Cardiac fibroblast (primary cell): ENCODE results near the gene ADAMTS17.

Experiments
- DNase-seq, 2 donors: peaks; one replicate each; pipeline versions ENCODE4 v3.0.0 to v3.0.0-alpha.2; 2010; ENCODE audit warnings: low read depth in 2 of 2
- H3K4me3 ChIP-seq, 2 donors: replicated peaks in 1 of 2; 1 replicate in 1 of 2; 2 replicates in 1 of 2; pipeline ENCODE4 v1.5.1; 2011; ENCODE audit warnings: low read depth in 2 of 2, low read length in 2 of 2, mild to moderate bottlenecking in 2 of 2, moderate library complexity in 1 of 2
- TF ChIP-seq, protein P1 (sequence below): IDR thresholded peaks from one replicate; pipeline ENCODE4 v1.5.1; 2011; ENCODE audit warnings: low read depth, mild to moderate bottlenecking, low read length, inconsistent platforms

The ADAMTS17 gene

DNA sequence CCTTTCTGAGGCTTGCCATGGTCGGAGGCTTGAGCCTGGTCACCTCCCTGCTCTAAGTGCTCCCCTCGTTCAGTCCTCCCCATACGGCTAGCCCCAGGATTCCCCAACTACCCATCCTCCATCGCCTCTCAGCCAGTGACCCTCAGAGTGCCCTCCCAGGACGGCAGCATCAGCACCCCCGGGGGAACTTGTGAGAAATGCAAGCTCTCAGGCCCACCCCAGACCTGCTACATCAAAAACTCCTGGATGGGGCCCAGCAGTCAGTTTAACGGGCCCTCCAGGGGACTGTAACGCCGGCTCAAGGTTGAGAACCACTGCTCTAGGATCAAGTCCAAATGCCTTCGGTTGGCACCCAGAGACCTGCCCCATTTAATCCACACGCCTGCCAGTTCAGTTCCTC, 6.9 kb downstream of the ADAMTS17 start:
- TF ChIP-seq, protein P1, sequence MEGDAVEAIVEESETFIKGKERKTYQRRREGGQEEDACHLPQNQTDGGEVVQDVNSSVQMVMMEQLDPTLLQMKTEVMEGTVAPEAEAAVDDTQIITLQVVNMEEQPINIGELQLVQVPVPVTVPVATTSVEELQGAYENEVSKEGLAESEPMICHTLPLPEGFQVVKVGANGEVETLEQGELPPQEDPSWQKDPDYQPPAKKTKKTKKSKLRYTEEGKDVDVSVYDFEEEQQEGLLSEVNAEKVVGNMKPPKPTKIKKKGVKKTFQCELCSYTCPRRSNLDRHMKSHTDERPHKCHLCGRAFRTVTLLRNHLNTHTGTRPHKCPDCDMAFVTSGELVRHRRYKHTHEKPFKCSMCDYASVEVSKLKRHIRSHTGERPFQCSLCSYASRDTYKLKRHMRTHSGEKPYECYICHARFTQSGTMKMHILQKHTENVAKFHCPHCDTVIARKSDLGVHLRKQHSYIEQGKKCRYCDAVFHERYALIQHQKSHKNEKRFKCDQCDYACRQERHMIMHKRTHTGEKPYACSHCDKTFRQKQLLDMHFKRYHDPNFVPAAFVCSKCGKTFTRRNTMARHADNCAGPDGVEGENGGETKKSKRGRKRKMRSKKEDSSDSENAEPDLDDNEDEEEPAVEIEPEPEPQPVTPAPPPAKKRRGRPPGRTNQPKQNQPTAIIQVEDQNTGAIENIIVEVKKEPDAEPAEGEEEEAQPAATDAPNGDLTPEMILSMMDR, result no peak
- H3K4me3 ChIP-seq, result no peak overlapping the region
- DNase-seq, result no peak

DNA sequence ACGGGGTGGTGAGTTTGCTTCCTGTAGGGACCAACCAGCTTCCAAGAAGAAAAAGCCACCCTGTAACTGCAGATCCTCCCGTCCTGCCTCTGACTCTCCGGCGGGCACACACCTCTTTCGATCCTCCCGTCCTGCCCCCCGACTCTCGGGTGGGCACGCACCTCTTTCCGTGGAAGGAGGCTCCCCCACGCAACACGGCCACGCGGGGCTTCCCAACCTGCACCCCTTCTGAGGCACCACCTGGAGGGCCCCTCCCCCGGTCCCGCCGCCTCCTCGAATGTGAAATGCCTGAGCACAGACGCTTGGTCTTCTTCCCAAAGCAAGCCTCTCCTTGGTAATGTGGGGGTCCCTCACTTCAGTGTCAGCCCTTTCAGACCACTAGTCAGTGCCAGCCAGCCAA, 7.3 kb downstream of the ADAMTS17 start:
- no peak for DNase-seq
- H3K4me3 ChIP-seq, result no peak overlapping the region
- TF ChIP-seq, protein P1, result no peak

GRCh38 chr15:100334015-100334414, 7.8 kb downstream of the ADAMTS17 start:
- no peak overlapping the region for H3K4me3 ChIP-seq
- TF ChIP-seq, protein P1, result no peak
- DNase-seq, result no peak

- TF ChIP-seq, protein P1, result no peak
- H3K4me3 ChIP-seq, result no peak overlapping the region
- DNase-seq, result no peak
These were observed 8.5 kb downstream of the ADAMTS17 start for GRCh38 chr15:100333236-100333635.

- TF ChIP-seq, protein P1, result no peak
These were observed 9.1 kb downstream of the ADAMTS17 start for GRCh38 chr15:100332721-100333120.

DNA sequence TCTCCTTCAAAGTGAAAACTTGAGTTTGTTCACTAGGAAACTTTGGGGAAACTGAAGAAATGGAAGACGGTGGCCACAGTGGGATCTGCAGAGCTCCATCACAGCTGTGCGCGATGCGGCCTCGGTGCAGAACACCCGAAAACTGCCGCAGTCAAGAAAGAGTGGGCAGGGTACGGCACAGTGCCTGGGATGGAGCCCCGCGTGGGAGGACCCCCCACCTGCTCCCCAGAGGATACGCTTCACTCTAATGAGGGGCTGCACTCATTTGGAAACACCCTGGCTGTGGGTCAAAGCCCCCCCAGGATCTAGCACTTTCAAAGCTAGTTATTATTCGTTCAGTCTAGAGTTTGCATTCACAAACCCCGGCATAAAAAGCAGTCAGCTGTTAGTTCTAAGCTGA, 9.5 kb downstream of the ADAMTS17 start:
- H3K4me3 ChIP-seq, result no peak overlapping the region
- DNase-seq, result no peak
- TF ChIP-seq, protein P1, result no peak

More at GRCh38 chr15:100332721-100333120, 9.1 kb downstream of the ADAMTS17 start:
- no peak overlapping the region for H3K4me3 ChIP-seq
- DNase-seq, result no peak

GRCh38 chr15:100330629-100331215, 11.1 kb downstream of the ADAMTS17 start:
- TF ChIP-seq, protein P1, result no peak
- no peak overlapping the region for H3K4me3 ChIP-seq

More at GRCh38 chr15:100330629-100331215, 11.1 kb downstream of the ADAMTS17 start:
- no peak for DNase-seq
